RWPE2 (cell line): Measurements from ENCODE around the gene AFG3L2.
A peak's percentile ranks its signal among the peaks of the same experiment; 100 is the strongest.

ENCODE experiments used
- ATAC-seq: fragments of 200-7000 bp; cut with Tn5 transposase; 3 replicates; pipeline ENCODE4 v1.9.1; 2021; ENCODE audit warnings: low read depth
- DNase-seq: peaks from one replicate; pipeline ENCODE4 v3.0.0-alpha.2; 2020; ENCODE audit warnings: low spot score
- H3K27ac ChIP-seq: fragments of 450-650 bp; 2 replicates; pipeline ENCODE4 v1.5.1; 2017; ENCODE audit warnings: mild to moderate bottlenecking; ENCODE audit not compliant: poor library complexity, severe bottlenecking
- H3K27me3 ChIP-seq: fragments of 250-450 bp; sonication (Bioruptor Pico); 2 replicates; pipeline ENCODE4 v1.5.1; 2021; ENCODE audit warnings: mild to moderate bottlenecking, moderate library complexity; ENCODE audit not compliant: insufficient read depth, poor library complexity, severe bottlenecking
- H3K36me3 ChIP-seq: fragments of 250-450 bp; sonication (Bioruptor Pico); 2 replicates; pipeline ENCODE4 v1.5.1; 2020; ENCODE audit warnings: low read depth, mild to moderate bottlenecking, moderate library complexity
- H3K4me1 ChIP-seq: fragments of 250-450 bp; sonication (Bioruptor Pico); 2 replicates; pipeline ENCODE4 v1.5.1; 2021; ENCODE audit warnings: mild to moderate bottlenecking, moderate library complexity; ENCODE audit not compliant: insufficient read depth, poor library complexity, severe bottlenecking
- H3K4me3 ChIP-seq: fragments of 250-450 bp; sonication (Bioruptor Pico); 2 replicates; pipeline ENCODE4 v1.5.1; 2021; ENCODE audit warnings: mild to moderate bottlenecking, moderate library complexity; ENCODE audit not compliant: severe bottlenecking
- H3K9me3 ChIP-seq: fragments of 250-450 bp; sonication (Bioruptor Pico); 2 replicates; pipeline ENCODE4 v1.5.1; 2021; ENCODE audit warnings: mild to moderate bottlenecking, moderate library complexity; ENCODE audit not compliant: severe bottlenecking
- TF ChIP-seq, protein P1 (sequence below): fragments of 450-650 bp; IDR thresholded peaks from one replicate; pipeline ENCODE4 v1.5.1; 2017; ENCODE audit warnings: mild to moderate bottlenecking, moderate library complexity; ENCODE audit not compliant: poor library complexity, severe bottlenecking

The AFG3L2 gene

GRCh38 chr18:12336887-12337286 lies 40.1 kb downstream of the AFG3L2 start:
- TF ChIP-seq, protein P1, sequence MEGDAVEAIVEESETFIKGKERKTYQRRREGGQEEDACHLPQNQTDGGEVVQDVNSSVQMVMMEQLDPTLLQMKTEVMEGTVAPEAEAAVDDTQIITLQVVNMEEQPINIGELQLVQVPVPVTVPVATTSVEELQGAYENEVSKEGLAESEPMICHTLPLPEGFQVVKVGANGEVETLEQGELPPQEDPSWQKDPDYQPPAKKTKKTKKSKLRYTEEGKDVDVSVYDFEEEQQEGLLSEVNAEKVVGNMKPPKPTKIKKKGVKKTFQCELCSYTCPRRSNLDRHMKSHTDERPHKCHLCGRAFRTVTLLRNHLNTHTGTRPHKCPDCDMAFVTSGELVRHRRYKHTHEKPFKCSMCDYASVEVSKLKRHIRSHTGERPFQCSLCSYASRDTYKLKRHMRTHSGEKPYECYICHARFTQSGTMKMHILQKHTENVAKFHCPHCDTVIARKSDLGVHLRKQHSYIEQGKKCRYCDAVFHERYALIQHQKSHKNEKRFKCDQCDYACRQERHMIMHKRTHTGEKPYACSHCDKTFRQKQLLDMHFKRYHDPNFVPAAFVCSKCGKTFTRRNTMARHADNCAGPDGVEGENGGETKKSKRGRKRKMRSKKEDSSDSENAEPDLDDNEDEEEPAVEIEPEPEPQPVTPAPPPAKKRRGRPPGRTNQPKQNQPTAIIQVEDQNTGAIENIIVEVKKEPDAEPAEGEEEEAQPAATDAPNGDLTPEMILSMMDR = no peak
- Histone ChIP-seq H3K9me3 (no peaks in the 10 kb centered on the region), H3K4me3 (no peak overlapping the region), H3K36me3 (peaks cover 56% of the 10 kb centered on the region), H3K4me1 (peaks cover 13% of the 10 kb centered on the region), H3K27ac (no peak overlapping the region), H3K27me3 (no peaks in the 10 kb centered on the region)
- ATAC-seq (peak; percentile 79), DNase-seq (no peak)

DNA sequence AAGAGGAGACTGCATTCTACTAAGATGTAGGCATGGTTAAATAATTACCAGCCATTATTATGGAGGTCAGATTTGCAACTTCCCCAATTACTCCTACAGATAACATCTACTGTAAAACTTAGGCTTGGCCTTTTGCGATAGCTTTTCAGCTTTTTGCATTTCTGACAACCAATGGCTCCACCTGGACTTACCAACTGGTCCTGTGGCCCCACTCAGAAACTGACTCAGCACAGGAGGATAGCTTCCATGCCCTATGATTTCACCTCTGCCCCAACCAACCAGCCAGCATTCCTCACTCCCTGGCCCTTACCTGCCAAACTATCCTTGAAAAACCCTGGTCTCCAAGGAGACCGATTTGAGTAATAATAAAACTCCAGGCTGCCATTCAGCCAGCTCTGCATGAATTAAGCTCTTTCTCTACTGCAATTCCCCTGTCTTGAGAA lies 40.8 kb downstream of the AFG3L2 start:
- TF ChIP-seq, protein P1 = no peak
- H3K4me3 ChIP-seq = no peak overlapping the region
- H3K4me1 ChIP-seq = peaks cover 13% of the 10 kb centered on the region
- peaks cover 56% of the 10 kb centered on the region for H3K36me3 ChIP-seq
- H3K27me3 ChIP-seq = no peaks in the 10 kb centered on the region
- DNase-seq = no peak
- ATAC-seq = peak; percentile 57
- H3K27ac ChIP-seq = no peak overlapping the region
- no peaks in the 10 kb centered on the region for H3K9me3 ChIP-seq

DNA sequence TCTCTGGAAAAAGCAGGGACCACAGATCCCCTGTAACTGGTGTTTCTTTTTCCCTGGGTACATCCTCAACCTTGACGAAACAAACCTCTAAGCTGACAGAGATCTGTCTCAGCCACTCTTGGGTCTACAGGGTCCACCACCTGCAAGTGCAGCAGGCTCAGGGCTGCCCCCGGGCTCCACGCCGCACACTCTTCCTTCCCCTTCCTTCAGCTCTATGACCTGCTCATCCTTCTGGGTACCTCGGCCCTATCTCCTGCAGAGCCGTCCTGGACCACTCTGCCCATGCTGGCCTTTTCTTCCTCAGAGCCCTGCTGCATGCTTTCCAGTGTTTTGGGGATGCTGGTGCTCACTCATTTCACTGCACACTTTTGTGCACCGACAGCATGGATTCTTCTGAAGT lies 41.5 kb downstream of the AFG3L2 start:
- no peaks in the 10 kb centered on the region for H3K9me3 ChIP-seq
- TF ChIP-seq, protein P1 = no peak
- no peak for ATAC-seq
- no peaks in the 10 kb centered on the region for H3K27me3 ChIP-seq
- H3K4me3 ChIP-seq = no peak overlapping the region
- H3K27ac ChIP-seq = no peak overlapping the region
- no peak for DNase-seq
- peaks cover 56% of the 10 kb centered on the region for H3K36me3 ChIP-seq
- H3K4me1 ChIP-seq = peaks cover 13% of the 10 kb centered on the region

- Histone ChIP-seq H3K9me3 (no peaks in the 10 kb centered on the region), H3K27ac (no peak overlapping the region), H3K36me3 (peaks cover 61% of the 10 kb centered on the region), H3K4me1 (peaks cover 13% of the 10 kb centered on the region), H3K4me3 (no peak overlapping the region), H3K27me3 (no peaks in the 10 kb centered on the region)
- ATAC-seq = no peak
- TF ChIP-seq, protein P1 = no peak
- no peak for DNase-seq
Measured at GRCh38 chr18:12334863-12335262, 42.2 kb downstream of the AFG3L2 start.

DNA sequence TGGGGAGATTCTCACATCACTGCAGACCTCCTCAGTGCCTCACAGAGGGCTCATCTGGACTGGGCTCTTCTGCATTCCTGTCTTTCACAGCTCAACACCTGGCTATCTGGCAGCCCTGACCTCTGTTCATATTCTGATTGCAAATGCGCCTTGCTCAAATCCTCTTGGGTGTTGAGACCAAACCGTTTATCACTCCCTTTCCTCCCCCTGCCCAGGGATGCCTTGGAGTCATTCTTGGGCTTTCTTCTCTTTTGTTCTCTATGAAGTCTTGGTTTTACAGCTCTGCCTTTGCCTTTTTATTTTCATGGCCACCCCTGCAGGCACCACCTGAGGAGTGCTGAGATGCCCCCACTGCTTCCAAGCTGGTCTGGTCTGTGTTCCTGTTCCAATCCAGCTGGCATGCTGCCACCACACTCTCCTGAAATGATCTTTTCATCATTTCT lies 42.6 kb downstream of the AFG3L2 start:
- Histone ChIP-seq H3K27ac (no peak overlapping the region), H3K4me3 (no peak overlapping the region), H3K36me3 (peaks cover 66% of the 10 kb centered on the region), H3K27me3 (no peaks in the 10 kb centered on the region), H3K9me3 (no peaks in the 10 kb centered on the region), H3K4me1 (peaks cover 13% of the 10 kb centered on the region)
- DNase-seq (no peak), ATAC-seq (no peak)
- TF ChIP-seq, protein P1 = no peak
